ENCODE measurements around the gene DENND1B.

DNA sequence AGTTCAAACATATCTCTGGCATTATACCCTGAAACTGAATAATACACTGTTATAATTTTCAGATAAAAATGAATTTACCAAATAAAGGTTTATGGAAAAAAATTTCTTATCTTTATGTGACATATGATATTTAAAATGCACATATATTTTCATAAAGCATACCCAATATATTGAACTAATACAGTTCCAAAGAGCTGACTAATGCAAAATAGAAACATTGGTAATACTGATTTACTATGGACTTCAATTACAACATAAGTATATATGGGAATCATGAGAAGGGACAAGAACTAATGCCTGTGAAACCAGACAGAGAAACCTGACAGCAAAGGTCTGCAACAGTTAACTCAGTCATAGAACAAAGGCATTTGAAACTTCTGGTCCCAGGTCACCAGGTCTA is 153.5 kb downstream of the DENND1B start:
- TF ChIP-seq, protein P1, sequence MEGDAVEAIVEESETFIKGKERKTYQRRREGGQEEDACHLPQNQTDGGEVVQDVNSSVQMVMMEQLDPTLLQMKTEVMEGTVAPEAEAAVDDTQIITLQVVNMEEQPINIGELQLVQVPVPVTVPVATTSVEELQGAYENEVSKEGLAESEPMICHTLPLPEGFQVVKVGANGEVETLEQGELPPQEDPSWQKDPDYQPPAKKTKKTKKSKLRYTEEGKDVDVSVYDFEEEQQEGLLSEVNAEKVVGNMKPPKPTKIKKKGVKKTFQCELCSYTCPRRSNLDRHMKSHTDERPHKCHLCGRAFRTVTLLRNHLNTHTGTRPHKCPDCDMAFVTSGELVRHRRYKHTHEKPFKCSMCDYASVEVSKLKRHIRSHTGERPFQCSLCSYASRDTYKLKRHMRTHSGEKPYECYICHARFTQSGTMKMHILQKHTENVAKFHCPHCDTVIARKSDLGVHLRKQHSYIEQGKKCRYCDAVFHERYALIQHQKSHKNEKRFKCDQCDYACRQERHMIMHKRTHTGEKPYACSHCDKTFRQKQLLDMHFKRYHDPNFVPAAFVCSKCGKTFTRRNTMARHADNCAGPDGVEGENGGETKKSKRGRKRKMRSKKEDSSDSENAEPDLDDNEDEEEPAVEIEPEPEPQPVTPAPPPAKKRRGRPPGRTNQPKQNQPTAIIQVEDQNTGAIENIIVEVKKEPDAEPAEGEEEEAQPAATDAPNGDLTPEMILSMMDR (IDR thresholded peaks at IDR 0.05): no peak
- TF ChIP-seq, protein P2, sequence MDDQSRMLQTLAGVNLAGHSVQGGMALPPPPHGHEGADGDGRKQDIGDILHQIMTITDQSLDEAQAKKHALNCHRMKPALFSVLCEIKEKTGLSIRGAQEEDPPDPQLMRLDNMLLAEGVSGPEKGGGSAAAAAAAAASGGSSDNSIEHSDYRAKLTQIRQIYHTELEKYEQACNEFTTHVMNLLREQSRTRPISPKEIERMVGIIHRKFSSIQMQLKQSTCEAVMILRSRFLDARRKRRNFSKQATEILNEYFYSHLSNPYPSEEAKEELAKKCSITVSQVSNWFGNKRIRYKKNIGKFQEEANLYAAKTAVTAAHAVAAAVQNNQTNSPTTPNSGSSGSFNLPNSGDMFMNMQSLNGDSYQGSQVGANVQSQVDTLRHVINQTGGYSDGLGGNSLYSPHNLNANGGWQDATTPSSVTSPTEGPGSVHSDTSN (IDR thresholded peaks at IDR 0.05): no peak
- TF ChIP-seq FOXM1 (IDR thresholded peaks at IDR 0.05; ENCODE audit: low read depth) (no peak), RFX5 (IDR thresholded peaks at IDR 0.05; ENCODE audit: low read length) (no peak), TCF12 (IDR thresholded peaks at IDR 0.05) (no peak), EP300 (IDR thresholded peaks at IDR 0.05; ENCODE audit: borderline replicate concordance in 1 of 2, low read depth in 1 of 2, low read length in 1 of 2) (no peak)
- TF ChIP-seq, protein P3, sequence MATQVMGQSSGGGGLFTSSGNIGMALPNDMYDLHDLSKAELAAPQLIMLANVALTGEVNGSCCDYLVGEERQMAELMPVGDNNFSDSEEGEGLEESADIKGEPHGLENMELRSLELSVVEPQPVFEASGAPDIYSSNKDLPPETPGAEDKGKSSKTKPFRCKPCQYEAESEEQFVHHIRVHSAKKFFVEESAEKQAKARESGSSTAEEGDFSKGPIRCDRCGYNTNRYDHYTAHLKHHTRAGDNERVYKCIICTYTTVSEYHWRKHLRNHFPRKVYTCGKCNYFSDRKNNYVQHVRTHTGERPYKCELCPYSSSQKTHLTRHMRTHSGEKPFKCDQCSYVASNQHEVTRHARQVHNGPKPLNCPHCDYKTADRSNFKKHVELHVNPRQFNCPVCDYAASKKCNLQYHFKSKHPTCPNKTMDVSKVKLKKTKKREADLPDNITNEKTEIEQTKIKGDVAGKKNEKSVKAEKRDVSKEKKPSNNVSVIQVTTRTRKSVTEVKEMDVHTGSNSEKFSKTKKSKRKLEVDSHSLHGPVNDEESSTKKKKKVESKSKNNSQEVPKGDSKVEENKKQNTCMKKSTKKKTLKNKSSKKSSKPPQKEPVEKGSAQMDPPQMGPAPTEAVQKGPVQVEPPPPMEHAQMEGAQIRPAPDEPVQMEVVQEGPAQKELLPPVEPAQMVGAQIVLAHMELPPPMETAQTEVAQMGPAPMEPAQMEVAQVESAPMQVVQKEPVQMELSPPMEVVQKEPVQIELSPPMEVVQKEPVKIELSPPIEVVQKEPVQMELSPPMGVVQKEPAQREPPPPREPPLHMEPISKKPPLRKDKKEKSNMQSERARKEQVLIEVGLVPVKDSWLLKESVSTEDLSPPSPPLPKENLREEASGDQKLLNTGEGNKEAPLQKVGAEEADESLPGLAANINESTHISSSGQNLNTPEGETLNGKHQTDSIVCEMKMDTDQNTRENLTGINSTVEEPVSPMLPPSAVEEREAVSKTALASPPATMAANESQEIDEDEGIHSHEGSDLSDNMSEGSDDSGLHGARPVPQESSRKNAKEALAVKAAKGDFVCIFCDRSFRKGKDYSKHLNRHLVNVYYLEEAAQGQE (IDR thresholded peaks at IDR 0.05; ENCODE audit: low read depth, low read length): no peak
